Measurements from ENCODE around the gene PHYKPL. TPM values are rescaled to one million over a fixed set of nuclear protein-coding genes. Genes with fewer than 3 reads are reported as not detected.

Gene PHYKPL
- total RNA-seq, 1 experiment from 2014 or later: 43.9 TPM

- no peak for DNase-seq (ENCODE audit: low spot score)
- BruUV-seq (replicated peaks): TSS peak; percentile 27
- intact Hi-C loops (cut with micrococcal nuclease; ENCODE audit: unreplicated experiment): no loop called here
- Histone ChIP-seq H3K36me3 (ENCODE audit: insufficient read depth, low read length, poor library complexity, severe bottlenecking) (peaks cover 22% of the 10 kb centered on the region), H3K4me3 (ENCODE audit: low read depth, low read length, poor library complexity, severe bottlenecking) (no peak overlapping the region), H3K27ac (ENCODE audit: low read depth, low read length, poor library complexity, severe bottlenecking) (no peak overlapping the region), H3K27me3 (replicated peaks; ENCODE audit: insufficient read depth, low read depth, low read length, poor library complexity) (no peaks in the 10 kb centered on the region), H3K4me1 (ENCODE audit: insufficient read depth, low read length, poor library complexity, severe bottlenecking) (peaks cover 11% of the 10 kb centered on the region), H3K9me3 (ENCODE audit: low read depth, low read length, poor library complexity, severe bottlenecking) (no peaks in the 10 kb centered on the region)
- POLR2A ChIA-PET (ENCODE audit: low non-redundant PET): no interaction called here
- TF ChIP-seq CTCF (conservative IDR thresholded peaks at IDR 0.05; ENCODE audit: low read depth, low read length) (no peak), EZH2 (IDR thresholded peaks at IDR 0.05; ENCODE audit: borderline replicate concordance, low read depth, low read length, poor library complexity, severe bottlenecking) (no peak)
- CTCF ChIA-PET: no interaction called here
Measured at GRCh38 chr5:178202541-178202940, 30.1 kb downstream of the PHYKPL start.

GRCh38 chr5:178201927-178202235, 30.7 kb downstream of the PHYKPL start:
- POLR2A ChIA-PET (ENCODE audit: low non-redundant PET): interaction anchor here (0.7 kb wide), 1 partner anchor 347 kb away, joined by 5 read pairs; no protein-coding TSS in a partner anchor
- Histone ChIP-seq H3K27me3 (replicated peaks; ENCODE audit: insufficient read depth, low read depth, low read length, poor library complexity) (no peaks in the 10 kb centered on the region), H3K4me3 (ENCODE audit: low read depth, low read length, poor library complexity, severe bottlenecking) (no peak overlapping the region), H3K27ac (ENCODE audit: low read depth, low read length, poor library complexity, severe bottlenecking) (no peak overlapping the region), H3K4me1 (ENCODE audit: insufficient read depth, low read length, poor library complexity, severe bottlenecking) (peaks cover 6% of the 10 kb centered on the region), H3K36me3 (ENCODE audit: insufficient read depth, low read length, poor library complexity, severe bottlenecking) (peaks cover 16% of the 10 kb centered on the region), H3K9me3 (ENCODE audit: low read depth, low read length, poor library complexity, severe bottlenecking) (no peaks in the 10 kb centered on the region)
- BruUV-seq (replicated peaks): no TSS peak
- no peak for DNase-seq (ENCODE audit: low spot score)
- TF ChIP-seq EZH2 (IDR thresholded peaks at IDR 0.05; ENCODE audit: borderline replicate concordance, low read depth, low read length, poor library complexity, severe bottlenecking) (no peak), CTCF (conservative IDR thresholded peaks at IDR 0.05; ENCODE audit: low read depth, low read length) (no peak)
- CTCF ChIA-PET: no interaction called here
- intact Hi-C loops (cut with micrococcal nuclease; ENCODE audit: unreplicated experiment): no loop called here

- POLR2A ChIA-PET (ENCODE audit: low non-redundant PET): interaction anchor here (0.7 kb wide), 2 partner anchors 12 to 347 kb away, joined by 5 to 6 read pairs; no protein-coding TSS in a partner anchor
- Histone ChIP-seq H3K4me3 (ENCODE audit: low read depth, low read length, poor library complexity, severe bottlenecking) (no peak overlapping the region), H3K36me3 (ENCODE audit: insufficient read depth, low read length, poor library complexity, severe bottlenecking) (peaks cover 11% of the 10 kb centered on the region), H3K27ac (ENCODE audit: low read depth, low read length, poor library complexity, severe bottlenecking) (no peak overlapping the region), H3K4me1 (ENCODE audit: insufficient read depth, low read length, poor library complexity, severe bottlenecking) (peaks cover 3% of the 10 kb centered on the region), H3K9me3 (ENCODE audit: low read depth, low read length, poor library complexity, severe bottlenecking) (no peaks in the 10 kb centered on the region), H3K27me3 (replicated peaks; ENCODE audit: insufficient read depth, low read depth, low read length, poor library complexity) (no peaks in the 10 kb centered on the region)
- no TSS peak for BruUV-seq (replicated peaks)
- intact Hi-C loops (cut with micrococcal nuclease; ENCODE audit: unreplicated experiment): no loop called here
- TF ChIP-seq EZH2 (IDR thresholded peaks at IDR 0.05; ENCODE audit: borderline replicate concordance, low read depth, low read length, poor library complexity, severe bottlenecking) (no peak), CTCF (conservative IDR thresholded peaks at IDR 0.05; ENCODE audit: low read depth, low read length) (no peak)
- no peak for DNase-seq (ENCODE audit: low spot score)
- CTCF ChIA-PET: no interaction called here
Measured at GRCh38 chr5:178201221-178201926, 31.2 kb downstream of the PHYKPL start.
